Mesenchymal stem cell (in vitro differentiated cells and primary cell): ENCODE measurements around the gene RFFL.
A peak's percentile ranks its signal among the peaks of the same experiment; 100 is the strongest.

Experiments used
- DNase-seq: peaks from one replicate; pipeline ENCODE4 v3.0.0-alpha.2; 2013
- H2AFZ ChIP-seq: one replicate; pipeline ENCODE4 v1.6.1; 2013; ENCODE audit warnings: low read depth, mild to moderate bottlenecking, control low read depth, inconsistent platforms, low read length, moderate library complexity
- H2AK5ac ChIP-seq: 2 replicates; pipeline ENCODE4 v1.6.1; 2013; ENCODE audit warnings: low read length, moderate library complexity, mild to moderate bottlenecking, inconsistent platforms; ENCODE audit not compliant: severe bottlenecking
- H2BK120ac ChIP-seq: one replicate; pipeline ENCODE4 v1.6.1; 2013; ENCODE audit warnings: low read depth, mild to moderate bottlenecking, inconsistent platforms, low read length, moderate library complexity
- H2BK12ac ChIP-seq, 2 experiments: one replicate each; pipeline ENCODE4 v1.6.1; 2013; ENCODE audit warnings: inconsistent platforms in 2 of 2, low read length in 2 of 2, mild to moderate bottlenecking in 2 of 2, moderate library complexity in 2 of 2, control low read depth in 1 of 2
- H2BK15ac ChIP-seq: one replicate; pipeline ENCODE4 v1.6.1; 2013; ENCODE audit warnings: mild to moderate bottlenecking, low read depth, inconsistent platforms; ENCODE audit not compliant: poor library complexity, severe bottlenecking
- H2BK5ac ChIP-seq: 2 replicates; pipeline ENCODE4 v1.6.1; 2013; ENCODE audit warnings: low read depth, mild to moderate bottlenecking, low read length, control low read depth, inconsistent platforms; ENCODE audit not compliant: poor library complexity, severe bottlenecking
- H3K14ac ChIP-seq, 2 experiments: one replicate each; pipeline ENCODE4 v1.6.1; 2013; ENCODE audit warnings: inconsistent platforms in 2 of 2, low read length in 2 of 2, control low read depth in 1 of 2, mild to moderate bottlenecking in 1 of 2, moderate library complexity in 1 of 2
- H3K18ac ChIP-seq, 2 experiments: one replicate each; pipeline ENCODE4 v1.6.1; 2013; ENCODE audit warnings: inconsistent platforms in 2 of 2, low read length in 2 of 2, control low read depth in 1 of 2, low read depth in 1 of 2, mild to moderate bottlenecking in 1 of 2
- H3K23ac ChIP-seq, 2 experiments: one replicate each; pipeline ENCODE4 v1.6.1; 2013; ENCODE audit warnings: inconsistent platforms in 2 of 2, low read length in 2 of 2, mild to moderate bottlenecking in 2 of 2, moderate library complexity in 2 of 2, control low read depth in 1 of 2
- H3K27ac ChIP-seq: 2 replicates; pipeline ENCODE4 v1.5.1; 2013; ENCODE audit warnings: mild to moderate bottlenecking, moderate library complexity, low read length, control low read depth, inconsistent platforms; ENCODE audit not compliant: poor library complexity, severe bottlenecking
- H3K27me3 ChIP-seq, 2 experiments: 2 replicates each; pipeline versions ENCODE4 v1.6.1 to v1.7.0; 2013; ENCODE audit warnings: low read length in 2 of 2, mild to moderate bottlenecking in 2 of 2, moderate library complexity in 2 of 2, control low read depth in 1 of 2, inconsistent platforms in 1 of 2; ENCODE audit not compliant: control insufficient read depth in 1 of 2, insufficient read depth in 1 of 2
- H3K36me3 ChIP-seq, 2 experiments: 2 replicates each; pipeline versions ENCODE4 v1.6.1 to v1.7.0; 2013; ENCODE audit warnings: low read length in 2 of 2, control low read depth in 1 of 2, inconsistent platforms in 1 of 2, low read depth in 1 of 2, mild to moderate bottlenecking in 1 of 2; ENCODE audit not compliant: insufficient read depth in 2 of 2, control insufficient read depth in 1 of 2
- H3K4ac ChIP-seq, 2 experiments: one replicate each; pipeline ENCODE4 v1.6.1; 2013; ENCODE audit warnings: inconsistent platforms in 2 of 2, low read length in 2 of 2, mild to moderate bottlenecking in 2 of 2, moderate library complexity in 2 of 2, control low read depth in 1 of 2, low read depth in 1 of 2
- H3K4me1 ChIP-seq: 2 replicates; pipeline ENCODE4 v1.6.1; 2013; ENCODE audit warnings: low read depth, low read length, control low read depth; ENCODE audit not compliant: control insufficient read depth, insufficient read depth
- H3K4me2 ChIP-seq: 2 replicates; pipeline ENCODE4 v1.6.1; 2013; ENCODE audit warnings: low read length, mild to moderate bottlenecking, inconsistent platforms; ENCODE audit not compliant: poor library complexity, severe bottlenecking
- H3K4me3 ChIP-seq, 2 experiments: 2 replicates each; pipeline versions ENCODE4 v1.5.1 to v1.7.0; 2013; ENCODE audit warnings: low read length in 2 of 2, mild to moderate bottlenecking in 2 of 2, control low read depth in 1 of 2, low read depth in 1 of 2; ENCODE audit not compliant: insufficient read depth in 1 of 2
- H3K79me1 ChIP-seq: replicated peaks from 2 replicates; pipeline ENCODE4 v1.6.1; 2013; ENCODE audit warnings: mild to moderate bottlenecking, control low read depth, low read length, inconsistent platforms; ENCODE audit not compliant: poor library complexity, severe bottlenecking
- H3K9ac ChIP-seq: 2 replicates; pipeline ENCODE4 v1.7.0; 2013; ENCODE audit warnings: mild to moderate bottlenecking, low read length, moderate library complexity
- H3K9me3 ChIP-seq: 2 replicates; pipeline ENCODE4 v1.7.0; 2013; ENCODE audit warnings: mild to moderate bottlenecking, low read length; ENCODE audit not compliant: control insufficient read depth
- H4K8ac ChIP-seq: one replicate; pipeline ENCODE4 v1.6.1; 2013; ENCODE audit warnings: inconsistent platforms, mild to moderate bottlenecking, low read length, moderate library complexity
- H4K91ac ChIP-seq: one replicate; pipeline ENCODE4 v1.6.1; 2013; ENCODE audit warnings: mild to moderate bottlenecking, low read length, inconsistent platforms
- WGBS: methylation state at CpG from one replicate; pipeline ENCODE4 v1.1.7; 2013; ENCODE audit warnings: mixed read lengths; 5-methylcytosine and 5-hydroxymethylcytosine counted together

The RFFL gene

DNA sequence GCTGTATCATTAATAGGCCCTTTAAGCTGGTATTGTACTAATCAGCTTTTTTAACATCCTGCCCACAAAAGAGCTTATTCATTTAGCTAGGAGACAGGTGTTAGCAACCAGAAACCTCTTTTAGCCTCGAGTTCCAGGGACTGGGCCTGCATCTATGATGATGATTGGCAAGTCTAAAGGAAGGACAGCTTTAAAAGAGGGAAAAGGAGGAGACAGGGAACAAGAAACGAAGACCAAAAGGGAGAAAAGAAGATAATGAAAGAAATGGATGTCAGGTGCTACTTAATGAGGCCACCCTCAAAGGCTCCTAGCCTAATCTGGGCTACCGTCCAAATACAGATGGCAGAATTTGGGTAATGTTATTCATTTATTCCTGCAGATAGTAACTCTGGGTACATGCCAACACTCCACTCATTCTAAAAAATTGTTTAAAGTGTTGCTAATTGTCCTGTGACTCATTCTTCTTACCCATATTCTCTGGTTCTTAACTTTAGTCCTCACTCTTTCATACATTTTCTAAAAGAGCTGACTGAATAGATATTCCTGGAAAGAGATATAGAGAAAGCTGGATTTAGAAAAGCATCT is 18.7 kb upstream of the RFFL start:
- Histone ChIP-seq H3K4me3 (no peak overlapping the region), H3K4ac (no peak overlapping the region), H3K27ac (peak overlapping the region; percentile 38), H3K4me2 (no peak overlapping the region), H2AK5ac (no peak overlapping the region), H2AFZ (no peak overlapping the region), H3K9me3 (no peaks in the 10 kb centered on the region), H3K36me3 (no peaks in the 10 kb centered on the region), H3K9ac (no peak overlapping the region), H2BK5ac (no peak overlapping the region), H2BK15ac (no peak overlapping the region), H3K18ac (no peak overlapping the region), H3K4me1 (peaks cover 15% of the 10 kb centered on the region), H3K27me3 (no peaks in the 10 kb centered on the region), H4K91ac (no peak overlapping the region), H3K14ac (no peak overlapping the region), H2BK120ac (no peak overlapping the region), H3K23ac (no peak overlapping the region), H3K79me1 (no peaks in the 10 kb centered on the region), H2BK12ac (no peak overlapping the region), H4K8ac (no peak overlapping the region)
- 40% methylated on average over 2 of the region's 3 CpGs for WGBS
- DNase-seq, result peak; percentile 68

- H3K23ac ChIP-seq, result no peak overlapping the region
- H3K27ac ChIP-seq, result no peak overlapping the region
- no peak overlapping the region for H3K4ac ChIP-seq
- H3K9ac ChIP-seq, result no peak overlapping the region
- H2BK15ac ChIP-seq, result no peak overlapping the region
- H2AFZ ChIP-seq, result no peak overlapping the region
- H3K14ac ChIP-seq, result no peak overlapping the region
- no peak overlapping the region for H2BK12ac ChIP-seq
- no peaks in the 10 kb centered on the region for H3K79me1 ChIP-seq
- H3K27me3 ChIP-seq, result no peaks in the 10 kb centered on the region
- H3K18ac ChIP-seq, result no peak overlapping the region
- H4K8ac ChIP-seq, result no peak overlapping the region
- no peaks in the 10 kb centered on the region for H3K36me3 ChIP-seq
- no peak overlapping the region for H3K4me3 ChIP-seq
- H3K4me2 ChIP-seq, result no peak overlapping the region
- no peak overlapping the region for H2AK5ac ChIP-seq
- H2BK5ac ChIP-seq, result no peak overlapping the region
- peaks cover 12% of the 10 kb centered on the region for H3K4me1 ChIP-seq
- no peaks in the 10 kb centered on the region for H3K9me3 ChIP-seq
- no peak overlapping the region for H4K91ac ChIP-seq
- no peak for DNase-seq
- H2BK120ac ChIP-seq, result no peak overlapping the region
- WGBS, result no CpG with 5 or more reads among the region's 1 CpG
Measured at GRCh38 chr17:35081638-35082037, 18.1 kb upstream of the RFFL start.

DNA sequence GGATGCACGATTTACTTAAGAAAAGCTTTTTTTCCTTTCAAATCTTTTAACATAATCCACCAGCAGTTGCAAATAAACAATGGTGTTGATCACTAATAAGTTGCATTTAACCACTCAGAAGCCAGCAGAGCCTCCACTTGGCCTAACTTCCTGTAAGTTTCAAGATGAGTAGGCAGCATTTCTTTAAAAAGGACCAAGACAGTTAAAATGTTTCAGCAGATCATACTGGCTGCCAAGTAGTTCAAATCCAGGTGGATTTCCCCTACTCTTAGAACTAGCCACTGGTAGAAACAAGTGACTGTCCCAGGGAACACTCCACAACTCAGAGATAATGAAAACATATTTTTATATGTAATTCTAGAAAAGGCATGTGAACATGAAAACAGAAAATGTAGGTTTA is 17.0 kb upstream of the RFFL start:
- Histone ChIP-seq H3K4me2 (no peak overlapping the region), H3K27me3 (no peaks in the 10 kb centered on the region), H4K91ac (no peak overlapping the region), H2BK5ac (no peak overlapping the region), H3K4me3 (no peak overlapping the region), H3K79me1 (no peaks in the 10 kb centered on the region), H2AFZ (no peak overlapping the region), H3K4ac (no peak overlapping the region), H3K4me1 (peaks cover 9% of the 10 kb centered on the region), H4K8ac (no peak overlapping the region), H3K9ac (no peak overlapping the region), H2BK12ac (no peak overlapping the region), H3K14ac (no peak overlapping the region), H3K23ac (no peak overlapping the region), H3K36me3 (no peaks in the 10 kb centered on the region), H3K18ac (peak overlapping the region in 1 of 2 experiments; percentile 37), H3K9me3 (no peaks in the 10 kb centered on the region), H2BK15ac (no peak overlapping the region), H3K27ac (peak overlapping the region; percentile 40), H2AK5ac (no peak overlapping the region), H2BK120ac (no peak overlapping the region)
- no CpG with 5 or more reads among the region's 1 CpG for WGBS
- DNase-seq, result no peak

GRCh38 chr17:35079547-35080423 is 16.3 kb upstream of the RFFL start:
- H3K14ac ChIP-seq, result no peak overlapping the region
- no peak overlapping the region for H2BK120ac ChIP-seq
- H4K8ac ChIP-seq, result no peak overlapping the region
- H3K4me3 ChIP-seq, result no peak overlapping the region
- no peaks in the 10 kb centered on the region for H3K36me3 ChIP-seq
- no peak overlapping the region for H4K91ac ChIP-seq
- H2BK5ac ChIP-seq, result no peak overlapping the region
- no peak overlapping the region for H3K27ac ChIP-seq
- H2BK12ac ChIP-seq, result no peak overlapping the region
- WGBS, result 100% methylated on average over 1 of the region's 1 CpG
- H3K4me2 ChIP-seq, result no peak overlapping the region
- H2AK5ac ChIP-seq, result peak overlapping the region; percentile 87
- DNase-seq, result peak; percentile 63
- H3K23ac ChIP-seq, result no peak overlapping the region
- H3K79me1 ChIP-seq, result no peaks in the 10 kb centered on the region
- H3K9ac ChIP-seq, result no peak overlapping the region
- no peaks in the 10 kb centered on the region for H3K27me3 ChIP-seq
- H2BK15ac ChIP-seq, result no peak overlapping the region
- H3K18ac ChIP-seq, result peak overlapping the region in 1 of 2 experiments; percentile 18
- peaks cover 8% of the 10 kb centered on the region for H3K4me1 ChIP-seq
- H3K9me3 ChIP-seq, result no peaks in the 10 kb centered on the region
- no peak overlapping the region for H3K4ac ChIP-seq
- H2AFZ ChIP-seq, result no peak overlapping the region
